ENCODE data around the gene UNC13B.
"Not testable (repeated sequence)": the region's sequence is repeated elsewhere in the genome, so short reads cannot be mapped to it uniquely, and the experiment has no call there.

The UNC13B gene

DNA sequence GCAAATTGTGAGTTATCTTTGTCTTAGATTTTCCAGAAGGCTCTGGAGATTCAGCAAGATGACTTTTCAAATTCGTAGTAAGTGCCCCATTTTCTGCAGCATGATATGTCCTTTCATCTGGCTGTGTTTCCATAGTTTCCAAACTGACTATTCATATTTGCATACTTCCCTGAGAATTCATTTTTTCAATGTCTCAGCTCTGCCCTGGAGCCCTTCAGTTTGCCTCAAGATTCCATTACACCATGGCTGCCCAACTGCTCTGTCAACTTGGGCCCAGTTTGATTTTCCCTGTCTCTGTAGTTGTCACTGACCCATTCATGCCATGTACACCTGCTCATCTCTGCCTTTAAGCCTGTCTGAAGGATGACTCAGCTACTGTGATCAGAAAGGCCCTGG, 233.9 kb downstream of the UNC13B start:
- no peak for DNase-seq

DNA sequence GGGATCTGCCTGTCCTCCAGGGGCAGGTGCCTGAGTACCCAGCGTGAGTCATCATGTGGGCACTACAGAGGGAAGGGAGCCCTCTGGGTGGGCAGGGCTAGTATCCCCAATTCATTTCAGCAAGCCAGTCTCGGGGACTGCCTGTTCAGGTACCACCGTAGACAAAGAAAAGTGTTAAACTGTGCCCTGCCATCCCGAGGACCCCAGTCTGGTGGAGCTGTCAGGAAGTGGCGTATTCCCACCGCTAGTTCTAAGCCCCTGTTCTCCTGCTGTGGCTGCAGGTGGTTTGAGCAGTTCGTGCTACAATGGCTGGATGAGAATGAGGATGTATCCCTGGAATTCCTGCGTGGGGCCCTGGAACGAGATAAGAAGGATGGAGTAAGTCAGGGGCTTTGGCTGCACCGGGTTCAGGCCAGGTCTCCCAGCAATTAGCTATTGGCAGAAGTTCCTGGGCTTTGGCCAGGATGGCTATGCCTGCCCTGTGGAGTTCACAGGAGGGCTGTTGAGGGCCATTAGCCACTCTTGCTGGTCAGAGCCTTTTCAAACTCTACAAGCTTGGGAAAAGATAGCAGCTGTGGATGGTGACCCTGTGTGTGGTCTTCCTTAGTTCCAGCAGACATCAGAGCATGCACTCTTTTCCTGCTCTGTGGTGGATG, 234.9 kb downstream of the UNC13B start:
- DNase-seq: no peak

DNA sequence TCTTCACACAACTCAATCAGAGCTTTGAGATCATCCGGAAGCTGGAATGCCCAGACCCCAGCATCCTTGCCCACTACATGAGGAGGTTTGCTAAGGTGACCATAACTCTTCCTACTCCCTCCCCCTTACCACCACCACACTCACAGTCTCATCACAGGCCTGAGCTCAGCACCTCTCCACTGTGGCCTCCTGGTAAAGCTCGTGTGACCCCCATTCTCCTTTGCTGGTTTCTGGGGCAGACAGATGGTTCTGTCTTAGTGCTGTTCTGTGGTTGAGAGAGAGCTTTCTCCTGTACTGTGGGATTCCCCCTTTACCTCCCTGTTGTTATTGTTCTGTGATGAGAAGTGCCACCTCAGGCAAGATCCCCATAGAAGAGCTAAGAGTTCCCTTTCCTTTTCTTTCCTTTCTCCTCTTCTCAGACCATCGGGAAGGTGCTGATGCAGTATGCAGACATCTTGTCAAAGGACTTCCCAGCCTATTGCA, 235.4 kb downstream of the UNC13B start:
- DNase-seq: no peak

DNA sequence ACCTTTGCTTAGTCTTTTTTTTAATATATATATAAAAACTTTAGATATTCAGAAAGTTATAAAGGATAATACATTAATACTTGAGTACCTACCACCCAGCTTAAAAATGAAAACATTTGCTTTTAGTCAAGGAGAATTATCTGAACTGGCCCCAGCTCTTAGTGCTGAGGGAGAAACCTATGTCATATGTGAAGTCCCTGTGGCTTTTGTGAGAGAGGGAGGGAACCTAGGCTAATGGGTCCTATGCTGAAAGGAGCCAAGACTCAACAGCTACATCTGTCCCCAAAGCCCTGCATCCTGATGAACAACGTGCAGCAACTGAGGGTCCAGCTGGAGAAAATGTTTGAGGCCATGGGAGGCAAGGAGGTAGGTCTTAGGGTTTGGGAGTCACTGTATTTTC, 236.1 kb downstream of the UNC13B start:
- DNase-seq: no peak

DNA sequence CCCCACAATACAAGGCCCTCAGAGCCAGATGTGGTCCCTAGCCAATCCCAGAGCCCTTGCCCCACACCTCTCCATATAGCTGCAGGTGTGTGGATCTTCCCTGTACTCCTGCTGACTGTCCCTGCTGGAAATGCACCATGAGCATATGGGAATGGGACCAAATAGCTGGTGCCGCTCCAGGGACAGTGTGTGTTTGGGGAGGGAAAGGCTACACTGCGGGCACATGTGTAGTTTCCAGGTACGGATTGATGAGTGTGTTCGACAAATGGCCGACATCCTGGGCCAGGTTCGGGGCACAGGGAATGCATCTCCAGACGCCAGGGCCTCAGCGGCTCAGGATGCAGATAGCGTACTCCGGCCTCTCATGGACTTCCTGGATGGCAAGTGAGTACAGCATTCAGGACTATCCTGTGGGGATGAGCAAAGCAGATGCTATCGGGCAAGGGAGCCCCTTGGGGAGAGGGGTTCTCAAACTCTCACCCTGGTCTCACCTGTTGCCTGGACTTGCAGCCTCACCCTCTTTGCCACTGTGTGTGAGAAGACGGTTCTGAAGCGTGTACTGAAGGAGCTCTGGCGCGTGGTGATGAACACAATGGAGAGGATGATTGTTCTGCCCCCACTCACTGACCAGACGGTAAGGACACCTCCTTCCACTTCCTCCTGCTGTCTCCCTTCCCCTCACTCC, 237.0 kb downstream of the UNC13B start:
- DNase-seq: no peak

DNA sequence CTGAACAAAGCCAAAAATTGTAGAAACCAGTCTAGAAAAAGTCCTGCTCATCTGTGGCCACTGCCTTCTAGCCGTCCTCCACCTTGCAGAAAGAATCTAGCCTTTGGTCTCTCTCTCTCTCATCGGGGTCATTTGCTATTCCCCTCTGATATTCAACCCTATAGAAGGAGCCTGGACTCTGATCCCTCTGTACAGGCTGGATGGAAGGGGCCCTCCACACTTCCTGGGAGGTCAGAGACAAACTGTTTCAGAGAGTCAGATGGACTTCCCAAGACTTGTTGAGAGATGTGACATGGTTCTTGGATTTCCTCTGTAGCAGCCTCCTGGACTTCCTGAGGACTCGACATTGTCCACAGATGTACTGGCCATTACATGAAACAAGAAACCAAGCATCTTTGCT, 243.1 kb downstream of the UNC13B start:
- DNase-seq: no peak

DNA sequence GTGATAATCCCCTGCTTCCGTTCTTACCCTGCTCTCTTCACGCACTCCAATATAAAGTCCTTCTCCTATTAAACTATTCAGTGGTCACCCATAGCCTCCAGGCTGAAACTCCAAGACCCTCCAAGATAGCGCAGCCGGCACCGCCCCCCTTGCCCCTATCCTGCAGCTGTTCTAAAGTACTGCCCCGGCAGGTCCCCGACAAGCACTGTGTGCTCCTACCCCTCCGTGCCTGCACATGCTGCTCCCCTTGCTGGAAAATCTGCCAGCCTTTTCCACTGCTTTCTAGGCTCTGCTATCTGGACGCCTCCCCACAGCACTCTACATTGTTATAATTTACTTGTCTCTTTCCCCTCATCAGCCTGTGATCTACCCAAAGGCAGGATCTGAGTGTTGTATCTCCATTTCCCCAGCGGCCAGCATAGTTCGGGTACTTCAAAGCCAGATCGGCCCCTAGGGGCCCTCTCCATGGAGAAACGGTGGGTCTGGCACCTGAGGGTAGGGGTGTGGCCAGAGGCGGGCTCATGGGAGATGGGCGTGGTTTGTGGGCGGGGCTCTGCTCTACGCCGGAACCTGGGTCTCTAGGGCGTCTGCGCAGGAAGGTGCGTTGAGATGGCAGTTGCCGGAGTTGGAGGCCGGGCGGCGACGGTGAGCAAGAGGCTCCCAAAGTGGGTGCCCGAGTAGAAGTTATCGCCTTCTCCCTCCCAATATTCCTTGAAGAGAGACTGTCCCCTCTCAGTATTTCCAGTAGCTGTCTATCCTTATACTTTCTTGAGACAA, 244.6 kb downstream of the UNC13B start:
- DNase-seq: no peak

DNA sequence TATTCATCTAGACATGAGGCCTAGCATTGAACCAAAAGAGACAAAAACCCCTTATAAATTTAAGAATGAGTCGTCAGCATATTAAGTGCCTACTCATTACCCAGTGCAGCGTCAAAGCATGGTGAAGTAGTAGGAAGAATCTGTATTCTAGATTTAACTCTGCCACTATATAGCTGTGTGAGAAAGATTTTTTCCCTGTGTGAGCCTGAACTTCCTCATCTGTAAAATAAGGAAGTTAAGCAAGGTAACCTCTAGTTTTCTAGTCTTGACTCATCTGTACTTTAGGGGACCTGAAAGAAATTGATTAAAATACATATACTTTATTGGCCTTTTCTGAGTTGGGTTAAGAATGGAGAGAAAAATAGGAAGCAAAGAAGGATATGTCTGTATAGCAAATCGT, 246.0 kb downstream of the UNC13B start:
- no peak for DNase-seq

DNA sequence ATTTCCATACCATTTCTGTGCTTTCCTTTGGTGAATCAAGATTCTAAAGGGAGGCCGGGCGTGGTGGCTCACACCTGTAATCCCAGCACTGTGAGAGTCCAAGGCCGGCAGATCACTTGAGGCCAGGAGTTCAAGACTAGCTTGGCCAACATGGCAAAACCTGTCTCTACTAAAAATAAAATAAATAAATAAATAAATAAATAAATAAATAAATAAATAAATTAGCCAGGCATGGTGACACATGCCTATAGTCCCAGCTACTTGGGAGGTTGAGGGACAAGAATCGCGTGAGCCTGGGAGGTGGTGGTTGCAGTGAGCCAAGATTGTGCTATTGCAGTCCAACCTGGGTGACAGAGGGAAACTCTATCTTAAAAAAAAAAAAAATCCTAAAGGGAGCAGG, 247.6 kb downstream of the UNC13B start:
- not testable (repeated sequence) for DNase-seq

DNA sequence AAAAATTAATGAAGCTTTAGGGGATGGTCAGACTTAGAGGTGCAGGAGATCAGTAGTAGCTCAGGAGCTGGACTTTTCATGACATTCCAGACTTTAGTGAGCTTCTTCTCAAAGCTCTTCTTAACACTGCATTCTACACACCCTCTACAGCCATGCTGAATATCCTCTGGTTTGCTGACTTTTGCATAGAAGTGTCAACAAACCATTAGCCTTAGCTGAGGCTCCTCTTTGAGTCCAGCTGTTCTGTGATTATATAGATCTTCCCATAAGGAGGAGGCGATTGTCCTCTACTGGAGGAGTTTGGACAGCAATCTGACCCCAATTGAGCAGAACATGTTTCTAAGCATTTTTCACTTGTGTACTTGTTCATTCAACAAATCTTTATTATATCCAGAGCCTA, 253.1 kb downstream of the UNC13B start:
- no peak for DNase-seq

DNA sequence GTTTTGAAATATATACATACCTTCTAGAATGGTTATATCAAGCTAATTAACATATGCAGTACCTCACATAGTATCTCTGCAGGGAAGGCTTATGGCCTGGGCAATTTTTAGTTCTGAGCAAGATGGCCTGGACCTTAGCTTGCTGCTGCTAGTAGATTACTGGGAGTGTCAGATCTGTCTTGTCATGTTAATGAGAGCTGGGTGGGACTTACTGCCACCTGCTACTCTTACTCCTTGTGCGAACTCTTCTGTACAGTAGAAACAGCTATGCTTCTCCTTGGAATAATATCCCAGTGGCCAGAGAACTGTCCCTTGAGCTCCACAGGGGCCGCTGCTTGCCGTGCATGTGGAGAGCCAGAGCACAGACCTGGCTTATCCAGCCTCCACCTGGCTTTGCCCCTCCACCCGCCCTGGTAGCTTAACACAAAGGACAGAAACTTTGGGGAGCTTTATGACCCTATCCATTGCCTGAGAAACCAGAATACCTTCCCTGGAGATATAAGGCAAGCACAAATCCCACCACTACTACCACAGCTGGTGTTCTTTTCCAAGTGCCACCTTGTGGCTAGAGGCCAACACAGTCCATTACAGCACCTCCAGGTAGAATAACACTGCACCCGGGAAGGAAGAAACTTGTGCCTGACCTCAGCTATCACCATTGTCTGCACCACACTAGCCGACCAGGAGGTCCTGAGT, 253.7 kb downstream of the UNC13B start:
- no peak for DNase-seq

DNA sequence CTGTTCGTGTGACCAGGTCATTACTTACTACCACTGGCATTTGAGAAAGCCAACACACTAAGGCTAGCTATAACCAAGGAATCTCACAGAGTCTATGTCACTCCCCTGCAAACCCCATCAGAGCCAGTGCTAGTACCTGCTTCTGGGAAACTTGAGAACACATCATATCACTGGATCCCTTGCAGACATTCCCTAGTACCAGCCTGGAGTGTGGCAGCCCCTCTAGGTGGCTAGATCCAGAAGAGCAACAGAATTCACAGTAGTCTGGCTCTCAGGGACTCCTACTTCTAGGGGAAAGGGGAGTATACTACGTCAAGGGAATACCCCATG, 254.3 kb downstream of the UNC13B start:
- DNase-seq: no peak

DNA sequence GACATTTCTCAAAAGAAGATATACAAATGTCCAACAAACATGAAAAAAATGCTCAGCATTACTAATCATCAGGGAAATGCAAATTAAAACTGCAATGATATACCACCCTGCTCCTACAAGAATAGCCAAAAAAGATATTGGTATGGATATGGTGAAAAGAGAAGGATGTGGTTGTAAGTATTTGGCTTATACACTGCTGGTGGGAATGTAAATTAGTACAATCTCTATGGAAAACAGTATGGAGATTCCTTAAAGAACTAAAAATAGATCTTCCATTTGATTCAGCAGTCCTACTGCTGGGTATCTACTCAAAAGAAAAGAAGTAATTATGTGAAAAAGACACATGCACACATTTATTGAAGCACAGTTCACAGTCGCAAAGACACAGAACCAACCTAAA, 260.5 kb downstream of the UNC13B start:
- DNase-seq: no peak

DNA sequence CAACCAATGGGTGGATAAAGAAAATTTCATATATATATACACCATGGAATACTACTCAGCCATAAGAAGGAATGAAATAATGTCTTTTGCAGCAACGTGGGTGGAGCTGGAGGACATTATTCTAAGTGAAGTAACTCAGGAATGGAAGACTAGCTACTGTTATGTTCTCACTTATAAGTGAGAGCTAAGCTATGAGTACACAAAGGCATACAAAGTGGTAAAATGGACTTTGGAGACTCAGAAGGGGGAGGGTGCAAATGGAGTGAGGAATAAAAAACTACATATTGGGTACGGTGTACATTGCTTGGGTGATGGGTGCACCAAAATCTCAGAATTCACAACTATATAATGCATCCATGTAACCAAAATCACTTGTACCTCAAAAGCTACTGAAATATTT, 260.9 kb downstream of the UNC13B start:
- no peak for DNase-seq

DNA sequence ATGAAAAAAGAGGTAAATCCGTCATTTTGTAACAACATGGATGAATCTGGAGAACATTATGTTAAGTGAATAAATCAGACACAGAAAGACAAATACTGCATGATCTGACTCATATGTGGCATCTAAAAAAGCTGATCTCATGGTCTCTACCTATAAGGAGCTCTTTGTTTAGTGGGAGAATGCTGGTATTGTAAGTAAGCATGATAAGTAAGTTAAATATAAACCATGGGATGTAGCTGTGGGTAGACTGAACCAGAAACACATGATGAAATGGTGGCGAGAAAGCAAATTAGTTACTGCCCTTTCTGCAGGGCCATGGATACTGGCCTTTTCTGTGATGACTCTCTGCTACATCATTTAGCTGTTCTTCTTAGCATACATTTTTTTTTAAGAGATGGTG, 261.7 kb downstream of the UNC13B start:
- no peak for DNase-seq

DNA sequence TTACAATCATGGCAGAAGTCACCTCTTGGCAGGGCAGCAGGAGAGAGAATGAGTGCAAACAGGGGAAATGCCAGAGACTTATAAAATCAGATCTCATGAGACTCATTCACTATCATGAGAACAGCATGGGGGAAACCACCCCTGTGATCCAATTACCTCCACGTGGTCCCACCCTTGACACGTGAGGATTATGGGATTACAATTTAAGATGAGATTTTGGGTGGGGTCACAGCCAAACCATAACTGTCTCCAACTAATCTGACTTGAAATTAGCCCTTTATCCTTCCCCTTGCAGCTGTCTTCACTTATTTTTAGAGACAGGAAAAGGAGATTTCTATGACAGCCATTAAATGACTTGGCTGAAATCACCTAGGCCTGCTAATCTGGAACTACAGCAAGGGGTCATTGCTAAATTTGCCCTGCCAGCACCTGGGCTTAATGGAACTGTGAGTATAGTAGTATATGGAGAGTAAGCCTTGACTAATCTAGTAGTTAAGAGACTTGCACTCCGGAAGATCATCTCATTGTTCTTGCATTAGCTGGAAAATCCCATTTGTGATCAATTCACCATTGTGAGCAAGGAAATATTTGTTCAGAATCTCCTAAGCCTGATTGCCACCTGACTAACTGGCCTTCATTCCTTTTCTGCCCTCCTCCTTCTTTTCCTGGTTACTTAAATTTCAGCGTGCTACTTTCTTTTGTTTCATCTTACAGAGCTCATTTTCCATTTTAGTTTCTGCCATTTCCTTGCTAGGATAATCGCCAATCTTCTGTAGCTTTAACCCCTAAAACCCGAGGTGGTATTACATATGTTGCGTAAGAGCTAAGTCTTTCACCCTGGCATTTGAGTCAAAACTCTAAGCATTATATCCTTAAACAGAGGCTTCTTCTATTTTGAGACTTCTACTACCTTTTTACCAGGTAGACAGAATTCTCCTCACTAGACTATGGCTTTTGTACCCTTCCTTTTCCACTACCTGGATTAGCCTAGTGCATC, 262.8 kb downstream of the UNC13B start:
- no peak for DNase-seq

DNA sequence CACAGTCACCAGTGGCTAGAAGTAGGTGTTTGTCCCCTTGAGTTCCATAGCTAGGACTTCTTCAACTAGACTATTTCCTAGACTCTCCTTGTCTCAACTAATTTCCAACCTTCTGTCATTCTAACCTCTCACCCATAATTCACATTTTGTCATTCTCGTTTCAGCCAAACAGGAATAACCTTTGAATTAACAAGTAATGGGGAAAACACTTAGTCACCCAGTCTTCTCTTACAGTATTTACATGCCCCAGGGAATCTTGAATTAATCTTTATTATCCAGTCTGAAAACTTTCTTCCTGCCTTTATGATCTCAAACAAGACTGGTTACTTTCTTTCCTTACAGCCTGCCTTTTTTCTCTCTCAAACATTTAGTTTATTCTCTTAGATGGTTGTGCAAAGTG, 264.8 kb downstream of the UNC13B start:
- no peak for DNase-seq

DNA sequence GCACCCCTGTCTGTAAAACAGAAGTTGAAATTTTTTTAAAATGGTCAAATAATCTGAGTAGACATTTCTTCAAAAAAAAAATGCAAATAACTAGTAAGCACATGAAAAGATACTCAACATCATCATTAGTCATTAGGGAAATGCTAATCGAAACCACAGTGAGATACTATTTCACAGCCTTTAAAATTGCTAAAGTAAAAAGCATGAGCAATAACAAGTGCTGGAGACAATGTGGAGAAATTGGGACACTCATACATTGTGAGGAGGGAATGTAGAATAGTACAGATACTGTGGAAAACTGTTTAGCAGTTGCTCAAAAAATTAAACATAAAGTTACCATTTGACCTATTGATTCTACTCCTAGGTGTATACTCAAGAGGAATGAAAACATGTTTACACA, 269.7 kb downstream of the UNC13B start:
- DNase-seq: no peak

DNA sequence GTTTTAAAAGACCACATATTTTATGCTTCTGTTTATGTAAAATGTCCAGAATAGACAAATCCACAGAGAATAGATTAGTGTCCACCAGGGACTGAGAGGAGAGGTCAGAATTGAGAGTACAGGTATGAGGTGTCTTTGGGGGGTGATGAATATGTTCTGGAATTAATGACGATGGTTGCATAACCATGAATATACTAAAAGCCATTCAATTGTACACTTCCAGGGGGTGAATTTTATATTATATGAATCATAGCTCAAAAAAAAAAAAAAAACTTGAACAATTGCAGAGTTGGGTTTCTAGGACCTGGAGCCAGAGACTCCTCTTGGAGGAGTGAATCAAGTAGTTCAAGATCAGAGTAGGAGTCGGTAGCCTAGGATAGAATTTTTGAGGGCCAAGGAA, 270.3 kb downstream of the UNC13B start:
- DNase-seq: no peak

DNA sequence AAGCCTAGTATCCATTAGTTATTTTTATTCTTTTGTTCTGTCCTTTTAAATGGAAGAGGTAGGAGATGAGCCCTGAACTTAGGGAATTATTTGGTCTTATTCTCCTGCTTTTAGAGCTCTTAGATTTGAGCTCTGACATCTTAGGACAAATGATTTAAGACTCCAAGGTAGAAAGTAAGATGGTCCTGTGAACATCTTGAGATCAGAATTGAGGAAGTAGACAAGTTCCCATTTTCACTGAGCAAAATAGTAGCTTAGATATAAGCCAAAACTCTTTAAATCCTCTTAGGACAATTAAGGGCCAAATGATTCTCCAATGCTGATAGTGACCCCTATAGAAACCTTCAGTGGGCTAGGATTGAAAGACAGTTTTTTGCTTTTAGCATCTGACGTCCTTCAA, 275.1 kb downstream of the UNC13B start:
- no peak for DNase-seq

DNA sequence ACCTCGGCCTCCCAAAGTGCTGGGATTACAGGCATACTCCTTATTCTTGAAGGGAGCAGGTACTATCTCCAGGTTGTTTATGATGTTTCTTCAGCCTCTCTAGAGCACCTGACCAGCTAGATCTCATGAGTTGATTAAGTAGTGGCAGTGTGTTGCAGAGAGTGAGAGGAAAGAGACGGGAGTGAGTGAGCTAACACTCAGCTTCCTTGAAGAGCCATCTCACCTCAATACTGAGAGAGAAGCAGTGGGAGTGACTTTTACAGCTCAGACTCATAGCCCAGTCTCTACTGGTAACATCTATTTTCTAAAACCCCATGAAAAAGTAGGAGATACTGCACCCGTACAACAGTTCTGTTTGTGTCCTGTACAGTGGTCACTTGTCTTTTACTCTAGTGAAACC, 284.2 kb downstream of the UNC13B start:
- no peak for DNase-seq

DNA sequence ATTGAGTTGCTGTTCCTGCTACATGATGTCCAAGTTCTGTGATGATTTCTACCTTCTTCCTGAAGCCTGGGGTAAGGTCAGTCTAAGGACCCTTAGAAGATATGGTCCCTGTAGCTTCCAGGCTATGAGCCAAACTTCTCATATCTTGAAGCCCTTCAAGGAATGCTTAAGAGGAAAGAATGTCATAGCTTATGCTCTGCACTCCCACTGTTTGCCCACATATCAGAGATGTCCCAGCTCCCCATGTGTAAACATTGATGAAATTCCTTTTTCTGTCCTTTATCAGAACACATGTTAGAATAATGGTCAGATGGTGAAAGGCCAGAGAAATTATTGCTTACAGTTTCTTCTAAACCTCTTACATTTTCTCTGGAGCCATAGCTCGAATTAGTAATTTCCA, 286.7 kb downstream of the UNC13B start:
- no peak for DNase-seq

Measured in NCI-H1105 treated with DMSO at 0.1 percent for 48 hours (cell line).